Hepatocyte (in vitro differentiated cells): ENCODE results near the gene ZNF710. TPM values are rescaled to one million over a fixed set of nuclear protein-coding genes. Genes with fewer than 3 reads are reported as not detected.

ENCODE experiments used
- DNase-seq: peaks from one replicate; pipeline ENCODE4 v3.0.0-alpha.2; 2016; ENCODE audit warnings: low spot score
- H2AFZ ChIP-seq: fragments of 200-600 bp; sonication (generic); 2 replicates; pipeline ENCODE4 v1.6.0; 2016; ENCODE audit warnings: antibody characterized with exemption, mild to moderate bottlenecking
- H3K27ac ChIP-seq: fragments of 200-600 bp; sonication (generic); 2 replicates; pipeline ENCODE4 v1.5.1; 2016; ENCODE audit warnings: mild to moderate bottlenecking
- H3K27me3 ChIP-seq: fragments of 200-600 bp; sonication (generic); 2 replicates; pipeline ENCODE4 v1.6.1; 2016
- H3K36me3 ChIP-seq: fragments of 200-600 bp; sonication (generic); replicated peaks from 2 replicates; pipeline ENCODE4 v1.5.1; 2016; ENCODE audit warnings: low read depth; ENCODE audit not compliant: insufficient read depth
- H3K4me1 ChIP-seq: fragments of 200-600 bp; sonication (generic); 2 replicates; pipeline ENCODE4 v1.5.1; 2016; ENCODE audit warnings: mild to moderate bottlenecking, moderate library complexity; ENCODE audit not compliant: insufficient read depth
- H3K4me2 ChIP-seq: fragments of 200-600 bp; sonication (generic); 2 replicates; pipeline ENCODE4 v1.6.0; 2016
- H3K4me3 ChIP-seq: fragments of 200-600 bp; sonication (generic); 2 replicates; pipeline ENCODE4 v1.5.1; 2016; ENCODE audit warnings: mild to moderate bottlenecking
- H3K79me2 ChIP-seq: fragments of 200-600 bp; sonication (generic); 2 replicates; pipeline ENCODE4 v1.6.0; 2017; ENCODE audit warnings: mild to moderate bottlenecking
- H3K9me2 ChIP-seq: fragments of 200-600 bp; sonication (generic); replicated peaks from 2 replicates; pipeline ENCODE4 v1.6.0; 2017; ENCODE audit warnings: mild to moderate bottlenecking; ENCODE audit not compliant: insufficient read depth
- H3K9me3 ChIP-seq: fragments of 200-600 bp; sonication (generic); 2 replicates; pipeline ENCODE4 v1.5.1; 2016; ENCODE audit warnings: low read depth, mild to moderate bottlenecking
- H4K20me1 ChIP-seq: fragments of 200-600 bp; sonication (generic); 2 replicates; pipeline ENCODE4 v1.6.0; 2016; ENCODE audit warnings: mild to moderate bottlenecking; ENCODE audit not compliant: insufficient read depth, poor library complexity, severe bottlenecking
- EZH2 ChIP-seq: fragments of 200-600 bp; sonication (generic); IDR thresholded peaks from 2 replicates; pipeline ENCODE4 v1.6.1; 2016; ENCODE audit warnings: antibody characterized with exemption, mild to moderate bottlenecking, borderline replicate concordance
- EZH2phosphoT487 ChIP-seq: fragments of 200-600 bp; sonication (generic); IDR thresholded peaks from one replicate; pipeline ENCODE4 v1.6.1; 2018; ENCODE audit warnings: antibody characterized with exemption, mild to moderate bottlenecking, low read depth, moderate library complexity; ENCODE audit not compliant: unreplicated experiment, severe bottlenecking
- WGBS: methylation state at CpG from one replicate; pipeline ENCODE4 v1.1.6; 2016; ENCODE audit warnings: low lambda C conversion rate; ENCODE audit errors: missing lambda C conversion rate; 5-methylcytosine and 5-hydroxymethylcytosine counted together
- microRNA-seq: library from miRNA; unstranded; fragments of <30 nt; microRNA quantifications from one replicate; pipeline ENCODE4, GENCODE V29; 2017
- polyA plus RNA-seq: library from polyadenylated mRNA; unstranded; fragments of >200 nt; fragmentation: Nextera tagmentation; extraction: Ambion mirVana; gene quantifications from 2 replicates; pipeline ENCODE4 v1.2.1, GENCODE V29; 2016
- small RNA-seq: library from RNA; depleted of rRNA; stranded (forward); fragments of <200 nt; gene quantifications from one replicate; pipeline ENCODE3, GENCODE V24; 2014
- total RNA-seq: library from RNA; depleted of rRNA; stranded (reverse); fragments of >200 nt; gene quantifications from 2 replicates; pipeline ENCODE4 v1.2.3, GENCODE V29; 2014

The ZNF710 gene
- total and polyA plus RNA-seq, 2 experiments from 2014 or later, result 14.5 to 17.2 TPM

DNA sequence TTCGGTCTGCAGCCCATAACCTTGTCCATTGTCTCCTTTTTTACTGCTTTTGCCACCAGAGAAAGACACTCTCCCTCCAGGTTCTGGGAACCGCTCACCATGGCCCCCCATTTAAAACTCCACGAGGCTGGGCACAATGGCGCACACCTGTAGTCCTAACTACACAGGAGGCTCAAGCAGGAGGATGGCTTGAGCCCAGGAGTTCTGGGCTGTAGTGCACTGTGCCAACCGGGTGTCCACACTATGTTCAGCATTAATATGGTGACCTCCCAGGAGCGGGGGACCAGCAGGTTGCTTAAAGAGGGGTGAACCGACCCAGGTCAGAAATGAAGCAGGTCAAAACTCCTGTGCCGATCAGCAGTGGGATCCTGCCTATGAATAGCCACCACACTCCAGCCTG, 129.2 kb downstream of the ZNF710 start:
- Histone ChIP-seq H3K79me2 (no peaks in the 10 kb centered on the region), H4K20me1 (no peaks in the 10 kb centered on the region), H3K4me3 (no peak overlapping the region), H3K4me1 (peaks cover 10% of the 10 kb centered on the region), H2AFZ (no peak overlapping the region), H3K27ac (no peak overlapping the region), H3K9me2 (no peaks in the 10 kb centered on the region), H3K9me3 (no peaks in the 10 kb centered on the region), H3K27me3 (no peaks in the 10 kb centered on the region), H3K36me3 (no peaks in the 10 kb centered on the region), H3K4me2 (no peak overlapping the region)
- no peak for TF ChIP-seq EZH2
- no peak for TF ChIP-seq EZH2phosphoT487
- no peak for DNase-seq
- 99% methylated on average over 8 of the region's 8 CpGs for WGBS

Small RNA genes within 50 kb of the gene (microRNA-seq; reads per million reads assigned to microRNA genes)
- 5.4 reads per million, percentile 11 among the genes with 10 or more reads in this experiment for gene MIR3174

Small RNA genes within 50 kb of the gene (small RNA-seq; reads per million reads assigned to genes)
- gene MIR3174 (1.6 reads per million, percentile 83 among the genes with 10 or more reads in this experiment), gene RF00066 (not detected)

Other genes with a start within 250 kb of the ZNF710 start
- 0.30 and 1.2 TPM in 2 replicates for gene MESP2, start 225.0 kb upstream of the ZNF710 start, total RNA-seq
- not detected in 2 replicates for gene MESP2, start 225.0 kb upstream of the ZNF710 start, polyA plus RNA-seq
- 115 and 137 TPM in 2 replicates for gene ANPEP, start 186.5 kb upstream of the ZNF710 start, total RNA-seq
- gene ANPEP, start 186.5 kb upstream of the ZNF710 start, polyA plus RNA-seq, result 123 and 166 TPM in 2 replicates
- 51.7 and 61.2 TPM in 2 replicates for gene AP3S2, start 107.3 kb upstream of the ZNF710 start, total RNA-seq
- gene AP3S2, start 107.3 kb upstream of the ZNF710 start, polyA plus RNA-seq, result 14.2 and 15.6 TPM in 2 replicates
- 6.8 and 8.6 TPM in 2 replicates for gene ARPIN, start 88.4 kb upstream of the ZNF710 start, total RNA-seq
- gene ARPIN, start 88.4 kb upstream of the ZNF710 start, polyA plus RNA-seq, result 3.8 and 6.5 TPM in 2 replicates
- gene IDH2, start 101.1 kb downstream of the ZNF710 start, total RNA-seq, result 157 and 163 TPM in 2 replicates
- gene IDH2, start 101.1 kb downstream of the ZNF710 start, polyA plus RNA-seq, result 310 and 327 TPM in 2 replicates
- 19.2 and 27.8 TPM in 2 replicates for gene SEMA4B, start 200.0 kb downstream of the ZNF710 start, total RNA-seq
- gene SEMA4B, start 200.0 kb downstream of the ZNF710 start, polyA plus RNA-seq, result 43.5 and 47.9 TPM in 2 replicates
- gene CIB1, start 232.6 kb downstream of the ZNF710 start, total RNA-seq, result 49.6 and 53.3 TPM in 2 replicates
- 161 and 163 TPM in 2 replicates for gene CIB1, start 232.6 kb downstream of the ZNF710 start, polyA plus RNA-seq
- gene GDPGP1, start 232.9 kb downstream of the ZNF710 start, total RNA-seq, result 5.1 and 6.8 TPM in 2 replicates
- 0.56 and 1.7 TPM in 2 replicates for gene GDPGP1, start 232.9 kb downstream of the ZNF710 start, polyA plus RNA-seq
- not detected in 2 replicates for gene TTLL13, start 248.2 kb downstream of the ZNF710 start, total RNA-seq
- 0.27 TPM in 1 of 2 replicates, not detected in the other for gene TTLL13, start 248.2 kb downstream of the ZNF710 start, polyA plus RNA-seq